Kidney (tissue), 14 donors: ENCODE data around the gene ZNF70. TPM values are rescaled to one million over a fixed set of nuclear protein-coding genes. Genes with fewer than 3 reads are reported as not detected.

Source experiments
- DNase-seq, 5 donors: peaks; one replicate each; pipeline ENCODE4 v3.0.0-alpha.2; 2013 to 2020
- FAIRE-seq: peaks from 2 replicates; lab custom pipeline; 2012; peaks lifted over from hg19 to GRCh38; lab: Jason Lieb, UNC
- H3K27ac ChIP-seq, 2 donors: one replicate each; pipeline ENCODE4 v1.7.0; 2013; ENCODE audit warnings: low read depth in 2 of 2, low read length in 2 of 2, inconsistent platforms in 1 of 2
- H3K27me3 ChIP-seq: one replicate; pipeline ENCODE4 v1.7.1; 2013; ENCODE audit warnings: low read length, inconsistent platforms; ENCODE audit not compliant: control insufficient read depth, insufficient read depth
- H3K36me3 ChIP-seq, 3 donors: one replicate each; pipeline versions ENCODE4 v1.7.0 to v1.7.1; 2013; ENCODE audit warnings: low read length in 3 of 3, control low read depth in 1 of 3, inconsistent platforms in 1 of 3; ENCODE audit not compliant: insufficient read depth in 3 of 3, control insufficient read depth in 2 of 3
- H3K4me1 ChIP-seq, 3 donors: one replicate each; pipeline versions ENCODE4 v1.7.0 to v1.7.1; 2013; ENCODE audit warnings: low read length in 3 of 3, inconsistent platforms in 1 of 3, low read depth in 1 of 3; ENCODE audit not compliant: control insufficient read depth in 2 of 3, insufficient read depth in 2 of 3
- H3K4me3 ChIP-seq, 3 donors: one replicate each; pipeline versions ENCODE4 v1.7.0 to v1.8.1; 2013; ENCODE audit warnings: low read length in 3 of 3, control low read depth in 1 of 3, inconsistent platforms in 1 of 3
- H3K9ac ChIP-seq, 3 donors: one replicate each; pipeline versions ENCODE4 v1.7.0 to v1.7.1; 2013; ENCODE audit warnings: low read length in 3 of 3, control low read depth in 1 of 3, inconsistent platforms in 1 of 3
- H3K9me3 ChIP-seq, 3 donors: one replicate each; pipeline versions ENCODE4 v1.7.0 to v1.7.1; 2013; ENCODE audit warnings: low read length in 3 of 3, control low read depth in 1 of 3, inconsistent platforms in 1 of 3; ENCODE audit not compliant: control insufficient read depth in 2 of 3, insufficient read depth in 1 of 3
- intact Hi-C: fragments of 100-400 bp; cut with DNase I; formaldehyde crosslinking; loops from one replicate; pipeline ENCODE4 v1.11.1; 2022
- polyA plus RNA-seq: library from polyadenylated mRNA; stranded (reverse); fragments of 350-450 nt; fragmentation: Illumina TruSeq; extraction: RNeasy Lipid Tissue Mini Kit (QIAGEN cat#74804); gene quantifications from one replicate; pipeline ENCODE4 v1.2.3, GENCODE V29; 2014; ENCODE audit warnings: low read depth, low replicate concordance; ENCODE audit not compliant: insufficient read depth
- total RNA-seq: library from RNA; stranded (reverse); fragmentation: NEBNext Ultra II Directional; extraction: Animal tissue kit (Norgen Biotek cat#: 25700); gene quantifications from one replicate; pipeline ENCODE4 v1.2.1, GENCODE V29; 2021
- TF ChIP-seq, protein P1 (sequence below): IDR thresholded peaks from 3 replicates; pipeline ENCODE4 v1.5.1; 2012; ENCODE audit warnings: mild to moderate bottlenecking, moderate library complexity, borderline replicate concordance; ENCODE audit not compliant: insufficient read depth; ENCODE audit errors: extremely low read depth
- donor health status: control.
- donor health status: control.
- donor health status: control.
- donor health status: control.
- donor health status: control.
- donor health status: DM: yes; HTN: yes; CAD: no.
- donor health status: Normal renal cell carcinoma (clear cell type).

Gene ZNF70
- total and polyA plus RNA-seq, 2 donors from 2014 or later = 1.1 to 6.6 TPM

DNA sequence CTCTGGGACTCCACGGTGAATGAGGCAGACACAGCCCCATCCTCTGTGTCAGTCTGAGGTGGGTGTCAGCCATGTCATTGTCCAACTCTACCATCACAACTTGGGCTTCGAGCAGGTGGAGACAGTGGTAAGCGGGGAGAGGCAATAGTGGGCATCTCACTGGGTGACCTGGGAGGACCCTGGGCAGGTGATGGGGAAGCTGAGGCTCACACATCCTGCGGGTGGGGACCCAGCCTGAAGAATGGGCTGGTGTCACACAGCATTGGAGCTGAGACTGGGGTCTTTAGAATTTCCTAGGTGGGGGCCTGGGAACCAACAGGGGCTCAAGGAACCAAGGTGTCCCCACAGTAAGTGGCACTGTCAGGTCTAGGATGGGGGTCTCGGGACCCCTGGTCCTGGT is 28.8 kb upstream of the ZNF70 start:
- FAIRE-seq (no peak), DNase-seq (no peak)
- intact Hi-C loops = loop anchor here (10.0 kb wide), 1 partner anchor 65 kb away; no protein-coding TSS in a partner anchor
- Histone ChIP-seq H3K4me3 (no peak overlapping the region), H3K4me1 (peaks cover 0 to 21% (median 20%) of the 10 kb centered on the region in 3 donors), H3K36me3 (no peaks in the 10 kb centered on the region), H3K27me3 (no peaks in the 10 kb centered on the region), H3K9ac (no peak overlapping the region), H3K27ac (no peak overlapping the region), H3K9me3 (no peaks in the 10 kb centered on the region)
- TF ChIP-seq, protein P1, sequence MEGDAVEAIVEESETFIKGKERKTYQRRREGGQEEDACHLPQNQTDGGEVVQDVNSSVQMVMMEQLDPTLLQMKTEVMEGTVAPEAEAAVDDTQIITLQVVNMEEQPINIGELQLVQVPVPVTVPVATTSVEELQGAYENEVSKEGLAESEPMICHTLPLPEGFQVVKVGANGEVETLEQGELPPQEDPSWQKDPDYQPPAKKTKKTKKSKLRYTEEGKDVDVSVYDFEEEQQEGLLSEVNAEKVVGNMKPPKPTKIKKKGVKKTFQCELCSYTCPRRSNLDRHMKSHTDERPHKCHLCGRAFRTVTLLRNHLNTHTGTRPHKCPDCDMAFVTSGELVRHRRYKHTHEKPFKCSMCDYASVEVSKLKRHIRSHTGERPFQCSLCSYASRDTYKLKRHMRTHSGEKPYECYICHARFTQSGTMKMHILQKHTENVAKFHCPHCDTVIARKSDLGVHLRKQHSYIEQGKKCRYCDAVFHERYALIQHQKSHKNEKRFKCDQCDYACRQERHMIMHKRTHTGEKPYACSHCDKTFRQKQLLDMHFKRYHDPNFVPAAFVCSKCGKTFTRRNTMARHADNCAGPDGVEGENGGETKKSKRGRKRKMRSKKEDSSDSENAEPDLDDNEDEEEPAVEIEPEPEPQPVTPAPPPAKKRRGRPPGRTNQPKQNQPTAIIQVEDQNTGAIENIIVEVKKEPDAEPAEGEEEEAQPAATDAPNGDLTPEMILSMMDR = no peak

DNA sequence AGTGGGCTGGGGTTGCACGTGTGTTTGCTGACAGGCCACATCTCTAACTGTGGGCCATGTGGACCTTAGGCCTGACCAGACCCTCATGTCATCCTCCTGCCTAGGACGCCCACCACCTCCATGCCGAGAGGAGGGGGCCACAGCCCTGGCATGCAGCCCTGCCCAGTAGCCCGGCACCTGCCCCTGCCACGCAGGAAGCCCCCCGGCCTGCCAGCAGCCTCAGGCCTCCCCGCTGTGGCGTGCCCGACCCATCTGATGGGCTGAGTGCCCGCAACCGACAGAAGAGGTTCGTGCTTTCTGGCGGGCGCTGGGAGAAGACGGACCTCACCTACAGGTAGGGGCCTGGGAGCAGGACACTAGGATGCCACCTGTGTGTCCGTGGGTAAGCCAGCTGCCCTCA is 28.2 kb upstream of the ZNF70 start:
- H3K9ac ChIP-seq = no peak overlapping the region
- FAIRE-seq (no peak), DNase-seq (no peak)
- no peaks in the 10 kb centered on the region for H3K27me3 ChIP-seq
- H3K36me3 ChIP-seq = no peaks in the 10 kb centered on the region
- TF ChIP-seq, protein P1 = no peak
- intact Hi-C loops = loop anchor here (10.0 kb wide), 1 partner anchor 66 kb away; no protein-coding TSS in a partner anchor
- H3K4me1 ChIP-seq = peaks cover 0 to 27% (median 25%) of the 10 kb centered on the region in 3 donors
- H3K9me3 ChIP-seq = no peaks in the 10 kb centered on the region
- no peak overlapping the region for H3K27ac ChIP-seq
- H3K4me3 ChIP-seq = no peak overlapping the region

DNA sequence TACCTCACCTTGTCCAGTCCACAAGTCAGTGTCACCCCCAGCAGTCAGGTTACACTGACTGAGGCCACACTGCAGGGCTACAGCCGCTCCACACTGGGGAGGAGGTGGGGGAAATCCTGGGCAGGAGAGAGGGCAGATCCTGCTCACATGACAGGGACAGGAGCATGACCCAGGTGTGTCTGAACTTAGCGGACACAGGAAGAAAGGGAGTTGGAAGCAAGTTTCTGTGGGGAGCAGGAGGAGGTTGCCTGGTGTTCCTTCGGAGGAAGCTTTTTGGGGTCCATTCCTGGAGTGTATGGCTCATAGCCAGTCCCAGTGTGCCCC is 27.6 kb upstream of the ZNF70 start:
- H3K4me3 ChIP-seq = no peak overlapping the region
- no peaks in the 10 kb centered on the region for H3K36me3 ChIP-seq
- H3K9ac ChIP-seq = no peak overlapping the region
- TF ChIP-seq, protein P1 = no peak
- H3K9me3 ChIP-seq = no peaks in the 10 kb centered on the region
- H3K27me3 ChIP-seq = no peaks in the 10 kb centered on the region
- intact Hi-C loops = loop anchor here (10.0 kb wide), 1 partner anchor 66 kb away; no protein-coding TSS in a partner anchor
- no peak overlapping the region for H3K27ac ChIP-seq
- H3K4me1 ChIP-seq = peaks cover 0 to 28% (median 24%) of the 10 kb centered on the region in 3 donors
- FAIRE-seq (no peak), DNase-seq (no peak)
